Fibroblast of villous mesenchyme (primary cell): ENCODE results near the gene KLLN. TPM values are rescaled to one million over a fixed set of nuclear protein-coding genes. Genes with fewer than 3 reads are reported as not detected.

ENCODE experiments used
- DNase-seq: peaks from one replicate; pipeline ENCODE4 v3.0.0-alpha.2; 2010; ENCODE audit warnings: low read depth
- H3K4me3 ChIP-seq: 2 replicates; pipeline ENCODE4 v1.5.1; 2011; ENCODE audit warnings: low read depth, mild to moderate bottlenecking, low read length
- CTCF ChIP-seq: IDR thresholded peaks from 2 replicates; pipeline ENCODE4 v1.5.1; 2012; ENCODE audit warnings: low read depth, mild to moderate bottlenecking, low read length; ENCODE audit not compliant: insufficient read depth
- small RNA-seq: library from RNA; depleted of rRNA; stranded (forward); fragments of <200 nt; gene quantifications from one replicate; pipeline ENCODE3, GENCODE V24; 2012
- total RNA-seq: library from RNA; depleted of rRNA; stranded (reverse); fragments of >200 nt; gene quantifications from 2 replicates; pipeline ENCODE4 v1.2.3, GENCODE V29; 2012

The KLLN gene
- total RNA-seq, 1 donor: 0.86 TPM

- peak; percentile 6 for DNase-seq
- H3K4me3 ChIP-seq: peak overlapping the region; percentile 75
- TF ChIP-seq CTCF: no peak
These were observed 47.0 kb downstream of the KLLN start for GRCh38 chr10:87816163-87816897.

Small RNA genes lying within 50 kb of the gene (small RNA-seq; reads per million reads assigned to genes)
- not detected for gene RN7SL78P

Other genes with a start within 250 kb of the KLLN start
- gene PAPSS2, start 203.7 kb downstream of the KLLN start, total RNA-seq: 131 and 417 TPM in 2 replicates
- gene ATAD1, start 45.3 kb downstream of the KLLN start, total RNA-seq: 30.6 and 51.8 TPM in 2 replicates
- gene PTEN, start 92 bp upstream of the KLLN start, total RNA-seq: 265 and 276 TPM in 2 replicates